NOMO-1 treated with DMSO at 0.1 percent for 48 hours (cell line): ENCODE measurements around the gene TNFRSF1B.

Experiments
- DNase-seq: peaks from one replicate; lab custom pipeline; 2025; ENCODE audit not compliant: unreplicated experiment; lab: John Stamatoyannopoulos, UW

TNFRSF1B gene

DNA sequence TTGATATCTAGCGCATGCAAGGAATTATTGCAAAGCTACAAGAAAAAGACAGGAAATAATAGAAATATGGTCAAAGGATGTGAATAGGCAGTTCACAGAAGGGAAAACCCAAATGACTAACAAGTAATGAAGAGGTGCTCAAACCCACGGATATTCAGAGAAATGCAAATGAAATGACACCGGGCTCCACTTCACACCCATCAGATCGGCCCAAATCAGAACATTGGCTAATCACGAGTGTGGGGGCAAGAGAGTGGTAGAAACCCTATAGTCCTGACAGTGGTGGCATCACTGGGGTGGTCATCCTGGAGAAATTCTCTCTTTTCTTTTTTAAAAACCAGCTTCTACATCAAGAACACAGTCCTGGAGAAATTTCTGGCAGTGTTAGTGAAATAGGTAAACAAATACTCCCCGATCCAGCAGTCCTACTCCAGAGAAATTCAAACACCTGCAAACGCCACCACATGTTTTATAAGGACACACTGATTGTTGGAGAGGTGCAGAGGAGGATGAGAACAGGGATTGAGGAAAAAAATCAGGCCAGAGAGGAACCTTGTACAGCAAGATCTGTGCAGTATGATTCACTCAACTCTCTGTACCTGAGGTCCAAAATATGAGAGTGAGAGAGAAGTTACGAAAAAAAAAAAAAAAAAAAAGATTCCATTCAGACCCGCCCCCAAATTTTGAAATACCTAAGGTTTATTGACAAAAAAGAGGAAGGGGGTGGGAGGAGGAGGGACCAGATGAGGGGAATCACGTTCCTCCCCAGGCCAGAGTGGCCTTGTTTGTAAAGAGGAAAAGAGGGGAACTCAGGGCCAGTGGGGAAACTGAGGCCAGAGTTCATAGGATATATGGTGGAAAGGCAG lies 9.2 kb upstream of the TNFRSF1B start:
- peak; percentile 82 for DNase-seq

DNA sequence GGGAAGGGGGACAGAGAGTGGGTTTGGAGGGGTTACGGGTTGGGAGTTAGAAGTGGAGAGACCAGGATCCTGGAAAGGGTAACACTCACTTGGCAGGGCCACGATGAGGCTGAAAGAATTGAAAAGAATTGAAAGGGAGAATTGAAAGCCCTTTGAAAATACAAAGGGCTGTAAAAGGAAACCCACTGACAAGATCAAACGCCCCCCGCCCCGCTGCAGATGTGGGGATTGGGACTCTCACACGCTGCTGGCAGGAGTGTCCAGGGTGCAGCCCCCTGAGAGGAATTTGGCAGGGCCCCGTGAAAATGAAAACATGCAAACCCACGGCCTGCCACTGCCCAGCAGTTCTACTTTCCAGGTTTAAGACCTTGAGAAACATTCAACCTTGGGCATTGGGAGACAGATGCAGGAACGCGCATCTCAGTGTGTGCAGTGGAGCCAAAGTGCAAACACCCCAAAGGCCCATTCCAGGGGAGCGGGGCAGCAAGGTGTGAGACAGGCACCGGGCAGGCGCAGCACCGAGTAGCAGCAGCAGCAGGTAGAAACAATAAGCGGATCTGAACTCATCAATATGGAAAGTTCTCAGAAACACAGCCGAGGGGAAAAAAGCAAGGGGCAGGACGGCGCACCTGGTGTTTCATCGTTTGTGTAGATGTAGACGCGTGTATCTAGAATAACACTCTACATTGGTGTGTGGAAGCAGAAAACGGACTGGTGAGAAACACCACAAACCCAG lies 8.3 kb upstream of the TNFRSF1B start:
- DNase-seq = no peak

DNA sequence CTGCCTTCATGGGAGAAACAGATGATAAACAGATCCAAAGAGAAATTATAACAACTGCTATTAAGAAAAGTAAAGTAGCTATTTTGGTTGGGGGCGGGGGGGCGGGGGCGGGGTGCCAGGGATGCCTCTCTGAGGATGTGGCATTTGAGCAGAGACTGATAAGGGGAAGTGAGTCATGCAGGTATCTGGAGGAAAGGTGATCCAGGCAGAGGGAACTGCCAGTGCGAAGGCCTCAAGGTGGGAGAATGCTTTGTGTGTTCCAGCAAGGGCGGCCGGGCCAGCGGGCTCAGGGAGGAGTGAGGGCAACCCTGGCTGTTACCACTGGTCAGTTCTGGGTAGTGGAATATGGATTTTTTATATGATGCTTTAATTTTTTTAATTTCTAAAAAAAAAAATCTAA lies 7.0 kb upstream of the TNFRSF1B start:
- DNase-seq = no peak

DNA sequence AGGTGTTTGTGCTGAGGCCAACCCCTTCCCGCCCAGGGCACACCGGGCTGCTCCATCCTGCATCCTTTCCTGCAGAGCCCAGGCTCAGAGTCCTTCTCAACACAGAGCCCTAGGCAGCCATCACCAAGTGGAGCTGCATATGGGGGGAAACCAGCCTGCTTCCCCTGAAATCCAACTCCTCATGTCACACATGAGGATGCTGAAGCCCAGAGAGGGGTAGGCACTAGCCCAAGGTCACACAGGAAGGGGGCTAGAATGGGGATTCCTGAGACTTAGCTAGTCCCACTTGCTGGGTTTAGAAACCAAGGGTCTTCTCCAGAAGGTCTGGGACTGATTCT lies 5.5 kb upstream of the TNFRSF1B start:
- no peak for DNase-seq

DNA sequence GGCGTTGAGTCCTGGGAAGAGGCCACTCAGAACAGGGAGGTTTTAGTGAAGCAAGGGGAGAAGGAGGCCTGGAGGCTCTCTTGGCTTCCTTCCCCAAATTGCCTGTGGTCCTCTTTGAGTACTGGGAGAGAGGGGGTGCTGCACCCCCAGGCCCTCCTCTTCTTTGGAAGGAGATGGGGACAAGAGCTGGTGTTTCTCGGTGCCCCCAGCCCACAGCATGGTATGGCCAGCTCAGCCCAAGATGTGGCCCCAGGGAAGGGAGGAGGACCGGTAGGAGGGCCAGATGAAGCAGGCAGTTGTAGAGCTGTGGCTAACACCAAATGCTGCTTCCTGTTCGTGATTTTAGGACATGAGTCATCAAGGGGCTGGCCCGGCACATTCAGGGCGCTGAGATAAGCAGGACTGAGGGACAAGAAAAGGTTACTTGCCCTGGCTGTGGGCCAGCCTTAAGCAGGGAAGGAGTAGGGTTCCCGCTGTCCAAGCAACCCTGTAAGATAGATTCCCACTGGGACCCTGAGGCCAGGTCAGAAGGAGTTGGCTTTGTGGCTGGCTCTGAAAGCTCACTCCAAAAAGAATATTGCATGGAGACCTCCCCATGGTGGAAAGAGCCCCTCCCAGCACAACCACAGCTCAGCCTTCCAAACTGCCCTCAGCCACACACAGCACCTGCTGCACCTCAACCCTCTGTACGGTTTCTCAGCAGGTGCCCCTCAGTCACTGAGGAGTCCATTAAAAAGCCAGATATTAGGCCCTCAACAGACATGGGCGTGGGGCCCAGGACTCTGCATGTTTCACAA lies 4.9 kb upstream of the TNFRSF1B start:
- DNase-seq = peak; percentile 94

DNA sequence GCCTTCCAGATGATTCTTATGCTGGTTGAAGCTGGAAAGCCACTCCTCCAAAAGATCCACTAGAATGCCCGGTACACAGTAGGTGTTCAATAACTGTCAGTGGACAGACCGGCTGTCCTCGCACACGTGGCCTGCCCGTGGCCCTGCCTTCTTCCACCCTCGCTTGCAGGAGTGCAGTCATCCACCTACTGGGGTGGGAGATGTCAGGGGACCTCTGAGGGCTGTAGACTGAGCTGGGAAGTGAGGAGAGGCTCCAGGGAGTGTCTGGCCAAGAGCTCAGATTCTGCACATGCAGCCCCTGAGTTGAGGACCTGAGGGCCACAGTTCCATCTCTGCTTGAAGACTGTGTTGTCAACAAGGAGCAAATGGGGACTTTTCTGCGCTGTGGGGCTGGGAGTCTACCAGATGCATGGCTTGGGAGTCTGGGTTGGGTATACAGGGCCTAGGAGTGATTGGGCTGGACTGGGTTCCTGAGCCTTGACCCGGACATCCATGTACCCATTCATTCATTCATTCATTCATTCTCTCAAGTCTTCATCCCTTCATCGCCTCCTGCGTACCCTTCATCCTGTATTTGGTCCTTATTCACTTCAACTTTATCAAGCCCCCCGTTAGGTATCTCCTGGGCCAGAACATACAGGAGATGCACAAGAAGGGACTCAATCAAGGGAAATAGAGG lies 4.2 kb upstream of the TNFRSF1B start:
- DNase-seq = no peak

DNA sequence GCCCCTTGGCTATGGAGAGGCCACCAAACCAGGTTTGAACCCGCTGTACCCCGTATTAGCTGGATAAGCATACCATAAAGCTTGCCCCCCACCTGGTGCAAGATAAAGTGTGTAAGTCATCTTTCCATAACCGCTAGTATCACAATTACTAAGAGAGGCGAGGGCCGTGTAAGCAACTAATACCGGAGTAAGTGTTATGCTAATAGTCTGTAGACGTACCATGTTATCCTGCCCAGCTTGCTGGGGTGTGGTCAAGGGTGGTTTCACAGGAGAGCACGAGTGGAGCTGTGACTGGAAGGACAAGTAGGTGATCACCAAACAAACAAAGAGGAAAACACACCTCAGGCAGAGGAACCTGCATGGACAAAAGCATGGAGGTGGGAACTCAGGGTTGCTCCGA lies 3.6 kb upstream of the TNFRSF1B start:
- no peak for DNase-seq

DNA sequence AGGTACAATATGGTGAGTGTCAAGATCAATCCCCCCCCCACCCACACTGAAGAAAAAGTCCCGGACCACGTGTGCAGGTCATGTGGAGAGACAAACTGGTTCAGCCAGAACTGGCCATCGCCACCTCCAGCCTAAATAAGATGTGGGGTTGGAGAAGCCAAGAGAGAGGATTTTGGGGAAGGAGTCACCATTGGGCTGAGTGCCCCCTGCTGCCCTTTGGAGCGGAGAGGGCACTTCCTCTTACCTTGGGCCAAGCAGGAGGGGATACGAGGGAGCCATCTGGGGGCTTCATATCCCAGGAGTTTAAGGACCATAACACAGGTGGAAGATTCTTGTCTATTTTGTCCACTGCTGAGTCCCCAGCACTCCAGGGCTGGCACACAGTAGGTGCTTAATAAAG lies 2.6 kb upstream of the TNFRSF1B start:
- no peak for DNase-seq

DNA sequence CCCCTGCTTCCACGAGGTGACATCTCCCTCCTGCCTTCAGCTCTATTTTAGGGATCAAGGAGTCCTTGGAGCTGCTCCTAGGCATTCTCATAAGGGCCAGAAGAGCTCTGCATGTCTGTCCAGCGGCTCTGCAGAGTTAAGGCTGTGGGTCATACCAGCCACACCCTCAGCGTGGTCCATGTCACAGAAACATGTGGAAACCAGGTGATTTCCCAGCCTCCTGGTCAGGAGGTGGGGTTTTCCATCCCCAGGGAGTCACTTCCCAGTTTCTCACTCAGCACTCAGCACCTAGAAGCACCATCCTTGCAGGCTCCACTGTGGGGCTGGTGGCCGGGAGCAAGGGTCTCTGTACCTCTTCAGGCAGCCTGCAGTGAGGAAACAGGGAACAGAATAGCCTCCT lies 1.4 kb upstream of the TNFRSF1B start:
- no peak for DNase-seq

DNA sequence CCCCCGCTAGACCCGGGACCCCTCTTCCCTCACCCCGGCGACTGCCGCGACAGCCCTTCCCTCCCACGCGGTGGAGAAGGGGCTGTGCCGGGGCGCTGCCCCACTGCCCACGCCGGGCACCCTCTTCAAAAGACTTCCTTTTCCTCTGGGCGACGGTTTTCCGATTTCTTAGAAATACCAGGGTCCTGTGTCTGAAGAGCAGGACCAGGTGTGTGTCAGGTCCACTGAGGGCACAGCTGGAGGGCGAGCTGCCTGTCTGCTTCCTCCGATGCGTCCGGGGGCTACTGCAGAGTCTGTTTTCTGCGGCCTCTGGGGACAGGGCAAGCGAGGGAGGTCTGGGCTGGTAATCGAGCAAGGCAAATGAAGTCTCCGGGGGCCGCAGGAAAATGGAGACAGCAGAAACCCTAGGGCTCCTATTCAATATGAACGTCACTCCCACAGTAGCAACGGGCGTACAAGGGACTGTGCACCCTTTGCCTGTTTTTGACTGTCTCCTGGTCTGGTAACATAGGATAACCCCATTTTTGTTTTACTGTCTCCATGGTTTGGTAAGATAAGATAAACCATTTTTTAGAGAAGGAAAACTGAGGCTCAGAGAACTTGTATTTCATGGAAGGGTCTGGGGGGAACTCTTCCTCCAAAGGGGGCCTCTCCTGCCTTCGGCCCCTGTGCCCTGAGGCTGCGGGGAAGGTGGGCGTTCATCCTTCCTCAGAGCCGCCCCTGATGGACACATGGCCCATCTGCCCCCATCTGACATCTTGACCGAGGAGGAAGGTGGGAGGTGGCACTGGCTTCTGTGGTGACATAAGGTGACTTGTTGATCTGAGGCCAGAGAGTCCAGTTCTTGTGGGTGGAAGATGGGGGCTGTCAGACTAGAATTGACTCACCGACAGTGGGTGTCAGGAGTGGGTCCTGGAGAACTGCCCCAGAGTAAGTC lies 970 bp downstream of the TNFRSF1B start:
- no peak for DNase-seq

DNA sequence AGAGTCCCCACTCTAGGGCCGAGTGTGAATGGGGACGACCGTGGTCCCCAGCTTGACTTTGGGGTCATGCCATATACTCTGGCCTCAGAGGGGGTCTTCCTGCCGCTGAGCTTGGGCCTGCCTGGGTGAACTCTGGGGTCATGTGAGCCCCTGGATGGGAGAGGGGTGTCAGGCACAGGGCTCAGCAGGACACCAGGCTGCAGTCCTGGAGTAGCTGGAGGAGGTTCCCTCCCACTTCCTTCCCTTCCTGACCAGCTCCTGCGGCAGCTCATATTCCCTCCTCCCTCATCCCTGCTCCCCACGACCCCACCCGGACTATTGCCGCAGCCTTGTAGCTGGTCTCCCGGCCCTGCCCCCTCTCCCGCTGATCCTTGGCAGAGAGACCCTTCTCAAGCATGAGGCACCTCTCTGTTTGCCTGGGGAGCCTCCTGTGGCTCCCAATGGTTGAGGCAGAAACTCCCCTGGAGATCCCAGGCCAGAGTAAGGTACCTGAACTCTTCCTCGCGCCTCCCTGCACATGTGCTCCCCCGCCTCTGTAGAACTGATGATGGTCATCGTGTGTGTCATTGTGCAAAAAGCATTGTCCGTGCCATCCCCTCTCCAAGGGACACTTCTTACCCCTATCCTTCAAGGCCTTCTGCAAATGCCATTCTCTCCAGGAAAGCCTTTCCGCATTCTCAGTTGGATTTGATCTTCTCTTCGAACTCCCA lies 1.8 kb downstream of the TNFRSF1B start:
- no peak for DNase-seq

DNA sequence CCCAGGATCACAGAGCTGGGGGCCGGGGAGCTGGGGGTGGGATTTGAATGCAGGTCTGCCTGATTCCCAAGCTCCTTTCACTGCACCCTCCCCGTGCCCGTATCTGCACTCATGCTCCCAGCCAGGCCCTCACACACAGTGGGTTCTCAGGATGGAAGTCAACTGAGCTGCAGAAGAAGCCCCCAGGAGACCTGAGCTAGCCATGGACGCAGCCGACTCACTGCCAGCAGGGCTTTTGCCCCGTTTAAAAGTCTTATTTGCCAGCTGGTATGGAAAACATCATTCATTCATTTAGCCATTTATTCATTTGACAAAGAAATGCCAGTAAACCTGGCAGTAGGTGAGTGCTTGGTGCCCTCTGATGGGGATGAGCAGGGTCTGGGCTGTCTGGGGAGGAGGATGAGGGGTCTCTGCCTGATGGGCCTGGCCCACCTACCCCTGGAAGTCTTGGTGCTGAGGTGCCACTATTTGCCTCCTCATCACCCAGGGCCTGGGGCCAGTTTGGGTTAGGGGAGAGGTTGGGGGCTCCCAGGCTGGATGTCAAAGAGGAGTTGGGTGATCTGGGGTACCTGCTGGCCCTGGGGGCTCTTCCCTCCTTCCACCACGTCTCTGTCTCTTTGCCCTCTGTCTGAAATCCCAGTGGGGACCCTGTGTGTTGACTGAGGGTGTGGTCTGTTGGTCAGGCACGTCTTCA lies 2.8 kb downstream of the TNFRSF1B start:
- no peak for DNase-seq

DNA sequence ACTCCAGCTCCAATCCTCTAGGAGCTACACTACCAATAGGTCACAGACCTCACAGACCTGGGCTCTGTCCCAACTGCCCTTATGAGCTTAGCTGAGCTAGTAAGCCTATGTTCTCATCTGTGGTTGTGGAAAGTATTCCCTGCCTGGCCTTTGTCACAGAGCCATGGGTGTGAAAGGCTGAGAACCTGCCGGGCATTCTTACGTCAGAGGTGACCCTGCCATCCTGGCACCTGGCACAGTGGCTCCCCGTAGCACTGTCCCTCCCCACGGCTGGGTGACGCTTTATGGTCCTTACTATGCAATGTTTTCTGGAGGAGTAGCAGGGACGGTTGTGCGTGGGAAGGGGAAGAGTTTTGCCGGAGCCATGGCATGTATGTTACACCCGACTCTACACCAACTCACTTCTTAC lies 3.5 kb downstream of the TNFRSF1B start:
- no peak for DNase-seq

DNA sequence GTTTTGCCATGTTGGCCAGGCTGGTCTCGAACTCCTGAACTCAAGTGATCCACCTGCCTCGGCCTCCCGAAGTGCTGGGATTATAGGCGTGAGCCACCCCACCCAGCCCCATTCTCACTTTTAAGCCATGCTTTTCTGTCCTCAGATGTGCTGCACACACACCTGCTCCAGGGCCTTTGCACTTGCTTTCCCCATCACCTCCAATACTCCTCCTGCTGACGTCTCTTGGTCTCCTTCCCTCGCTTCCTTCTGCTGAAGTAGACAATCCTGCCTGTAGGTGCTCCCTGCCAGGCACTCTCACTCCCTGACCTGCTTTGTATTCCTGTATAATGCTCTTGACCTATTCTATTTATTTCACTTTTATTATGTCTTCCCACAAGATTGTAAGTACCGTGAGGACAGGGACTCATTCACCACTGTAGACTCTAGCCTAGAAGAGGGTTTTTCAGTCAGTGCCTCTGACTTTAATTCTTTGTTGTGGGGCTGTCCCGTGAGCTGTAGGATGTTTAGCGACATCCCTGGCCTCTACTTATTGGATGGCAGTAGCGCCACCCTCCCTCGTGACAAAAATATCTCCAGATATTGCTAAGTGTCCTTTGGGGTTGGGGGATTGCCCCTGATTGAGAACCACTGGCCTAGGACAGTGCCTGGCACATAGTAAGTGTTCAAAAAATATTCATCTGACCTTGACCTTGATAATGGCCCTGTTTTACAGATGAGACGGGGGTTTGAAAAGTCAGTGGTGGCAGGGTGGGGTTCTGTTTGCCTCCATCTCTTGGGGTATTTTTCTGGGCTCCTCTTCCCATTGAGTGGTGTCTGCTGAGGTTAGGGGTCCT lies 4.6 kb downstream of the TNFRSF1B start:
- no peak for DNase-seq

DNA sequence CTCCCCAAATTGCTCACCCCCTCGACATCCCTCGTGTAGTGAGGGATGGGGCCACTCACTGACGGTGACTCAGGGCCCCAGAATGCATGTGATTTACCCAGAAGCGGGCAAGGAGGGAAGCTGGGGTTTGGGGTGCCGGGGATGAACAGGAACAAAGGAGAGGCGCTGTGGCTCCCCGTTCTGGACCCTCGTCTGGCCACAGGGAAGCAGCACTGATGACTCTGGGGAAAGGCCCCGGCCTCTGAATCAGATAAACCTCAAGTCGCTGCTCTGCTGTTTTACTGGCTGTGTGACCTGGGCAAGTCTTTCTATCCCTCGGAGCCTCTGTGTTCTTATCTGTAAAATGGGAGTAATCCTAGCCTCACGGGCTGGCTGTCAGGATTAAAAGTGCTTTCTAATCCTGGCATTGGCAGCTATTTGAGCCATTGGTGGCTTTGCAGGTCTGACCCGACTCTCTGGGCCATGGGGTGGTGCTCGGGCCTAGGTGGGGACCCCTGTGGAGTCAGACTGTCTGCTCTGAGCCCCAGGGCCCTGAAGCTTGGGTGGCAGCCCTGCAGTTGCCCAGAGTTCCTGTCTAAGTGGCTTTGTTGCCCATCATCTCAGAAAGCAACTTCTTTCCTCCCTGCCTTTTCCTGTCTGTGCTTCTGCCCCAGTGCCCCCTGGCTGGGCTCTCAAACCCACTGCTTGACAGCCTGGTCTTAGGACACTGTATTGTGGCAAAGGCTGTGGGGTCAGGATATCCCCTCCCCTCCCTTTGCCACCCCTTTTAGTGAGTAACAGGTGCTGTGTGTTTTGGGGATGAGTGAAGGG lies 5.5 kb downstream of the TNFRSF1B start:
- DNase-seq = no peak

DNA sequence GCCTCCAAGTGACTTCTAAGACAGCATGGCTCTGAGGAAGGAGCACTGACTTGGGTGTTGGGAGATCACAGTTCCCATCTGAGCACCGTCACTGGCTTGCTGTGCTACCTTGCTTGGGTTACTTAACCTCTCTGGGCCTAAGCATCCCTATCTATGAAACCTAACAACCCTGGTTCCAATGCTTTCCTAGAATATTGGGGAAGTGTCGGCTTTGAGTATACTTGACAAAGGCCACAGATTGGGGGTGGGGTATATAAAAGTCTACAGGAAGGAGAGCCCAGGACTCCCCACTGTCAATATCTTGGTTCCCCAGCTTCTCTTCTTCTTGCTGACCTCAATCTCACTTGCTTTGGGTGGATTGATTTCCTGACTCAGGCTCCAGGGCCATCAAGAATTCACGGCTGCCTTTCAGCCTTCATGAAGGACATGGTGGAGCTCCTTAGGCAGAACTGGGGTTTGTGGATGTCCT lies 6.3 kb downstream of the TNFRSF1B start:
- DNase-seq = no peak

DNA sequence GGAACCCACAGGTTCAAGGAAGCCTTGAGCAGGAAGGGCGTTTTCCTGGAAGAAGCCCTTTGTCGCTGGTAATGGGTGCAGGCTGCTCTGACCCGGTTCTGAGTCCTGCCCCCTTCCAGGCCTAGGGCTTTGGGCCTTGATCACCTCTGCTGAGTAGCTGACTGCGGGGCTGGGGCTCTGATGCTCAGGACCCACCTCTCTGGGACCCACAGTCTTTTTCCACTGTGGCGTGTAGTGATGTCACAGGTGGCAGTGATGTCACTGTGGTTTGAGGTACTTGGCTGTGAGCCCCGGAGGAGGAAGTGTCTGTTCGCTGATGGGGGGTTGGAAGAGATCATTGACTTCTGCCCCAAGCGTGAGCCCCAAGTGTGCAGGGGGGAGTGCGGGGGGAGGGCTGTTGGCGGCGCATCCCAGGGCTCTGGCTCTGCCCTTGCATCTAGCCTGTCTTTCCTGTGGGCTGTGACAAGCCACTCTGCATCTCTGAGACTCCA lies 6.9 kb downstream of the TNFRSF1B start:
- peak; percentile 70 for DNase-seq
